ENCODE measurements around the gene TBC1D22A.

The TBC1D22A gene

GRCh38 chr22:46843821-46844255 lies 81.4 kb downstream of the TBC1D22A start:
- no peak for TF ChIP-seq CTCF (IDR thresholded peaks at IDR 0.05; ENCODE audit: extremely low read depth, missing control alignments)
- no peak for DNase-seq (ENCODE audit: low spot score)

- TF ChIP-seq CTCF (IDR thresholded peaks at IDR 0.05; ENCODE audit: extremely low read depth, missing control alignments), result no peak
- no peak for DNase-seq (ENCODE audit: low spot score)
Observed at GRCh38 chr22:46844606-46845210, 82.3 kb downstream of the TBC1D22A start.

- DNase-seq (ENCODE audit: low spot score), result no peak
- TF ChIP-seq CTCF (IDR thresholded peaks at IDR 0.05; ENCODE audit: extremely low read depth, missing control alignments), result no peak
Observed at GRCh38 chr22:46845296-46846149, 83.1 kb downstream of the TBC1D22A start.

GRCh38 chr22:46846150-46846831 lies 83.8 kb downstream of the TBC1D22A start:
- TF ChIP-seq CTCF (IDR thresholded peaks at IDR 0.05; ENCODE audit: extremely low read depth, missing control alignments), result no peak
- no peak for DNase-seq (ENCODE audit: low spot score)

- DNase-seq (ENCODE audit: low spot score), result no peak
- TF ChIP-seq CTCF (IDR thresholded peaks at IDR 0.05; ENCODE audit: extremely low read depth, missing control alignments), result no peak
Observed at GRCh38 chr22:46846832-46847355, 84.4 kb downstream of the TBC1D22A start.

GRCh38 chr22:46848197-46848596 lies 85.7 kb downstream of the TBC1D22A start:
- no peak for DNase-seq (ENCODE audit: low spot score)
- TF ChIP-seq CTCF (IDR thresholded peaks at IDR 0.05; ENCODE audit: extremely low read depth, missing control alignments), result no peak

- no peak for TF ChIP-seq CTCF (IDR thresholded peaks at IDR 0.05; ENCODE audit: extremely low read depth, missing control alignments)
- no peak for DNase-seq (ENCODE audit: low spot score)
Observed at GRCh38 chr22:46849101-46849500, 86.7 kb downstream of the TBC1D22A start.
